Measurements from ENCODE around the gene AUTS2.
"Not testable (repeated sequence)": the region's sequence is repeated elsewhere in the genome, so short reads cannot be mapped to it uniquely, and the experiment has no call there.

The AUTS2 gene

GRCh38 chr7:69761290-69761922, 163.1 kb downstream of the AUTS2 start:
- DNase-seq (ENCODE audit: low read depth), result no peak

- no peak for DNase-seq (ENCODE audit: low read depth)
Observed at GRCh38 chr7:69762821-69763352, 164.6 kb downstream of the AUTS2 start.

DNA sequence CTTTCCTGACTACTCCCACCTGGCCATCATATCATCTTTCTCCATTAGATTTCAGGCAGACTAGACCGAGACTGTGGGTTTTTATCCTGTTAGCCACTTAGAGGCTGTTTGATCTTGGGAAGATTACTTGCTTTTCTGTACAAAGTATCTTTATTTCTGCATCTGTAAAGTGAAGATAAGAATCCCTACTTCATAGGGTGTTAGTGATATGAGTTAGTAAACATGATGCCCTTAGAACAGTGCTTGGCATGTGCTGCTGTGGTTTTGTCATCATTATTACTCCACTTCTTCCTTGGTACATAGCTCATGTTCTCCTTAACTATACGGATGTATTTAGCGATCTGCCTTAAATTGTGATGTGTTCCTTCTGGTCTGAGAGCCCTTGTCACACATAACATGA, 165.2 kb downstream of the AUTS2 start:
- DNase-seq (ENCODE audit: low read depth), result no peak

GRCh38 chr7:69764147-69764546, 165.9 kb downstream of the AUTS2 start:
- DNase-seq (ENCODE audit: low read depth), result no peak

- no peak for DNase-seq (ENCODE audit: low read depth)
Observed at GRCh38 chr7:69764681-69765080, 166.4 kb downstream of the AUTS2 start.

DNA sequence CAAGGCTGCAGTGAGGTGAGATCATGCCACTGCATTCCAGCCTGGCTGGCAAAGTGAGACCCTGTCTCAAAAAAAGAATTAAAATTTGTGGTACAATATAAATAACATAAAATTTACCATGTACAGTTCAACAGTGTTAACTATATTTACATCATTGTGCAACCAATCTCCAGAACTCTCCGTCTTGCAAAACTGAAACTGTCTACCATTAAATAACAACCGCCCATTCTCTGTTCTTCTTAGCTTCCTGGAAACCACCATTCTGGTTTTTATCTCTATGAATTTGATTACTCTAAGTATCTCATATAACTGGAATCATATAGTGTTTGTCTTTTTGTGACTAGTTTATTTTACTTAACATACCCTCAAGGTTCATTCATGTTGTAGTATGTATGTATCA, 167.6 kb downstream of the AUTS2 start:
- DNase-seq (ENCODE audit: low read depth), result no peak

DNA sequence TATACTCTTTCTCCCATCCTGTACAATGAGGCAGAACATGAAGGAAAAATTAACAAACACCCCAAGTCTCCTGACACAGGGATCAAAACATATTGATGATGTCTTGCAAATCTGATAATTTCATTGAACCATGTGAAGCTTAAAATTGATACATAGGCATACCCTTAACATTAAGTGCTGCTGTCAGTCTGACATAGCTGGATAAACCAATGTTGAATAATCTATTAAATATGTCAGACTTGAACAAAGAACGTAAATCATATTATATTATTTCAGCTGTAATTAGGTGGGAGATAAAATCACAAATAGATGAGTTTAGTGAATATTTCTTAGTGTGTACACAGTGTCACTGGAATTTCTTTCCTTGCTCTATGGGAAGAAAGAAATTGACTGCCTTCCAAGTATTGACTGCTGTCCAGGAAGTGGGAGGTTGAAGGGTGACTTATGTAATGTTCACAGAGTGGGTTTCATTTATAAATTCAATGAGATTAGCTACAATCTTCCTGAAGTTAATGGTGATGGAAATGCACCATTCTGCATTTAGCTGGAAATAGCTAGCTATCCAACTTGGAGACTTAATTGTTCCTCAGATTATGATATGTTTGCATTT, 170.8 kb downstream of the AUTS2 start:
- no peak for DNase-seq (ENCODE audit: low read depth)

GRCh38 chr7:69769826-69770225, 171.6 kb downstream of the AUTS2 start:
- DNase-seq (ENCODE audit: low read depth), result no peak

- no peak for DNase-seq (ENCODE audit: low read depth)
Observed at GRCh38 chr7:69770613-69771012, 172.3 kb downstream of the AUTS2 start.

GRCh38 chr7:69772718-69773436, 174.6 kb downstream of the AUTS2 start:
- no peak for DNase-seq (ENCODE audit: low read depth)

DNA sequence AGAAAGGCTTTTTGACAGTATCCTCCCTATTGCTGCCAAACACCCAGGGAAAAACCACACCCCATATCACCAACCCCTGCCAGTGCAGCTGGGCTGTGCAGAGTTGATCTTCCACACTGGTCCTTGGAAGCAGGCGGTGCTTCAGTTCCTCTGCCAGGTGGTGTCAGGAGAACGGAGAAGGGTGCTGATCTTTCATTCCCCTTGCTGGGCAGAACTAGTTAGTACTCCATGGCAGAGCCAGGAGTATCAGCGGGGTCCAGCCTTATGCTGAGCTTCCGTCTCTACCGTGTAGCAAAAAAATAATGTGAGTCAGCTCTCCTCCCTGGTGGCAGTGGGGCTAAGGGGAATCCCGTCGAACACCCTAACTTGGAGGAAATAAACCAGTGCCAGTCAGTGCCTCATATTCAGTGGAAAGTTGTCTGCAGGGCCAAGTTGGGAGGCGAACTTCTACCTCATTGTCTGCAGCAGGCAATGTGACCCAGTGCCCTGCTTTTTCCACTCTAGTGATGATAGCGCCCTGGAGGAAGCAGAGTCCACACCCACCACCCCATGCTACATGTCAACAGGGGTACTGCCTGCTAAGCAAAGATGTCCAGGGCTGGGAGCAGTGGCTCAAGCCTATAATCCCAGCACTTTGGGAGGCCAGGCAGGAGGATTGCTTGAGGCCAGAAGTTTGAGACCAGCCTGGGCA, 175.4 kb downstream of the AUTS2 start:
- no peak for DNase-seq (ENCODE audit: low read depth)

- no peak for DNase-seq (ENCODE audit: low read depth)
Observed at GRCh38 chr7:69775231-69775771, 177.0 kb downstream of the AUTS2 start.

DNA sequence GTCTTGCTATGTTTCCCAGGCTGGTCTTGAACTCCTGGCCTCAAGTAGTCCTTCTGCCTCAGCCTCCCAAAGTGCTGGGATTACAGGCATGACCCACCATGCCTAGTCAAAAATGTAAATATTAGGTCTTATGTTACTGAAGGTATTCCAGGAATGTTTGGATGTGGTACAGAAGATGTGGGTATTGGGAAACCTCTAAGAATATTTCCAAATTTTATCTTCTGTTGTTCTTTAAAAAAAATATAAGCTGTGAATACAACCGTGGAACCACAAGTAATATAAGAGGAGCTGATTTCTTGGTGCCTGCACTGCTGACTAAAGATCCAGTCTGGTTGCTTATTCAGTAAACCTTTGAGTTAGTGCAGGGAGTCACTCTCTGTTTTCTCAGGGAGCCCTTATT, 178.3 kb downstream of the AUTS2 start:
- DNase-seq (ENCODE audit: low read depth), result no peak

DNA sequence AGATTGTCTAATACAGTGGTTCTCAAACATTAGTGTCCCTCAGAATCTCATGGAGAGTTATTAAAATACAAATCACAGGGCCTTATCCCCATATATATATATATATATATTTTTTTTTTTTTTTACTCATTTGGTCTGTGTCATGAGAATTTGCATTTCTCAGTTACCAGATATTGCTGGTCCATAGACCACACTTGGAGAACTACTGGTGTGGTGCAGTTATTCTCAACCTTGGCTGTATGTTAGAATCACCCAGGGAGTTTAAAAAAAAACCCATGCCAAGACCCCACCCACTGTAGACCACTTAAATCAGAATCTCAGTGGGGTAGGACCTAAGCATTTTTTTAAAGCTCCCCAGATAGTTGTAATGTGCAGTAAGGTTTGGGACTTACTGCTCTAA, 179.9 kb downstream of the AUTS2 start:
- DNase-seq (ENCODE audit: low read depth), result no peak

DNA sequence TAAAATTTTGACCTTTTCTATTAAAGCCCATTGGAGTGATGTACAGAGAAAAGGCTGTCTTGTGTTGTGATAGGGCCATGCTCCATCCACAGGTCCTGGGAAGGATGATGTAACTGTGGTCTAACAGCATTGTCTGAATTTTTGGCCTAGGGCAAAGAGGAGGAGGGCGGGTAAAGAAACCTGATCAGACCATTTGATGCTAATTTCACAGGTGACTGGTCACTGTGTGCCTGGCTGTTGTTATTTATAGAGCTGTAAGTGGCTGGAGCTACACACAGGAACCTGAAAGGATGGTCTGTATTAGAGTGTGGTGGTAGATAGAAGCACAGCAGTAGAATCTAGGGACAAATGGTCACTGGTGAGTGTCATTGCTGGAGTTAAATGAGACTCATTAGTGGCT, 182.1 kb downstream of the AUTS2 start:
- DNase-seq (ENCODE audit: low read depth), result no peak

- no peak for DNase-seq (ENCODE audit: low read depth)
Observed at GRCh38 chr7:69781412-69781846, 183.2 kb downstream of the AUTS2 start.

GRCh38 chr7:69782917-69783684, 184.8 kb downstream of the AUTS2 start:
- no peak for DNase-seq (ENCODE audit: low read depth)

DNA sequence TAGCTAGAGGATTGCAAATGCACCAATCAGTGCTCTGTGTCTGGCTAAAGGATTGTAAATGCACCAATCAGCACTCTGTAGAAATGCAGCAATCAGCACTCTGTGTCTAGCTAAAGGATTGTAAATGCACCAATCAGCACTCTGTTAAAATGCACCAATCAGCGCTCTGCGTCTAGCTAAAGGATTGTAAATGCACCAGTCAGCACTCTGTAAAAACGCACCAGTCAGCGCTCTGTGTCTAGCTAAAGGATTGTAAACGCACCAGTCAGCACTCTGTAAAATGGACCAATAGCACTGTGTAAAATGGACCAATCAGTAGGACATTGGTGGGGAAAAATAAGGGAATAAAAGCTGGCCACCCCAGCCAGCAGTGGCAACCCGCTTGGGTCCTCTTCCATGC, 187.9 kb downstream of the AUTS2 start:
- DNase-seq (ENCODE audit: low read depth), result not testable (repeated sequence)

DNA sequence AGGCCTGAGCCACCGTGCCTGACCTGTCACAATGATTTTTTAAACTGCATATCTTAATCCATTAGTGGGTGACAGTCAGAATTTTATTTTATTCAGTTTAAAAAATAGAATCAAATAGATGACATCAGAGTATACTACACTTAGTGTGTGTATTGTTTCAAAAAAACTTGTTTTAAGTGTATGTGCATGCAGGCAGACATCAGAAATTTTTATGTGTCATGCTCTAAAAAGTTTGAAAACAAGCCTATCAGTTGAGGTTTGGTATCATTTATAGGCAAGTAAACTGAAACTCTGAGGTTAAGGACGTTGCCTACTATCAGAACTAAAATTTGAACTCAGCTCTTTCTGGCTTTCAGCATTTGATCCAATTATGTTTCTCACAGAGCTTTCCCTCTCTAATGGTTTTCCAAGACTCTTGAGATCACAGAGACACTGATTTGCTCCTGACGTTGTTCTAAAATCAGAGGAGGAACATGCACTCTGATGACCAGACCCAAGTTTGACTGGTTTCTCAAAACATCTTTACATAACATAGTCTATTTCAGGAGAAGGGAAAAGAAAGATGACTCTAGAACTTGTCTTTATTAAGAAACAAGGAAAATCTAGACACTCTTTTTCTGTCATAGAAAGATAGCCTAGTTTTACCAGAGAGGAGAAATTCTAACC, 188.6 kb downstream of the AUTS2 start:
- DNase-seq (ENCODE audit: low read depth), result no peak

DNA sequence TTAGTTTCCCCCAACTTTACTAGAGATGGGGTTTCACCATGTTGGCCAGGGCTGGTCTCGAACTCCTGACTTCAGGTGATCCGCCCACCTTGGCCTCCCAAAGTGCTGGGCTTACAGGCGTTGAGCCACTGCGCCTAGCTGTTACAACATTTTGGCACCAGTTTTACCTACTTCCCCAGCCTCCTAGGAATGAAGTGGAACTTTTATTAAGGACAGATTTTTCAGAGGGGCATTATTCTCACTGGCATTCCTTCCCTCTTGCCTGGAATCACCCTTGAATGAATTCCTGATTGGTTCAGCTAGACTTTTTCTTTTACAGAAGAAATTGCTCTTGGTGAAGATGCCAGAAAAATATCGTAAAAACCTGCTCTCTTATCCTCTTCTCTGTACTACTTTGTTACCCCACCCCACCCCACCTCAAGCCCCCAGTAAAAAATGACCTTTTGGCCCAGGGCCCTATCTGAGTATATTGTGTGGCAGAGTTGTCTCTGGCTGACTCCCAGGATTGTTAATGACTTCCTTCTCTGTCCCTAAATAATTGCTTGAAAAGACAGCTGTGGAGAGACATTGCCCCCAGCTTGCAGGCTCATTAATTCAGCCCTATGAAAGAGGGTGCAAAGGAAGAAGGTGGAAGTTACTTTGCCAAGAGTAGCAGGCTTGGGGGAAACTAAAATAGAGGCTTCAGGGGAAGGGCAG, 189.6 kb downstream of the AUTS2 start:
- DNase-seq (ENCODE audit: low read depth), result no peak

All from stimulated activated CD8-positive, alpha-beta memory T cell treated with anti-CD3 and anti-CD28 coated beads, Interleukin-4, amount 100 ng/mL, for 24 hours (primary cell).